SK-N-SH (cell line): ENCODE data around the gene HSFX3.

Experiments
- CTCF ChIP-seq: fragments of 200-600 bp; sonication (generic); IDR thresholded peaks from 2 replicates; pipeline ENCODE4 v1.6.1; 2017; ENCODE audit warnings: antibody characterized with exemption, mild to moderate bottlenecking, moderate library complexity
- FOXJ3 ChIP-seq: sonication (generic); formaldehyde crosslinking; IDR thresholded peaks from 2 replicates; pipeline ENCODE4 v1.5.1; 2020; ENCODE audit warnings: mild to moderate bottlenecking, missing genetic modification reagents
- MXI1 ChIP-seq: IDR thresholded peaks from 2 replicates; pipeline ENCODE4 v1.6.1; 2012; ENCODE audit warnings: mild to moderate bottlenecking, low read depth, low read length, improper control_type of control experiment
- RAD21 ChIP-seq: IDR thresholded peaks from 2 replicates; pipeline ENCODE4 v1.6.1; 2012; ENCODE audit warnings: mild to moderate bottlenecking, low read length
- SMC3 ChIP-seq: IDR thresholded peaks from 2 replicates; pipeline ENCODE4 v1.6.1; 2012; ENCODE audit warnings: low read depth, low read length, improper control_type of control experiment
- USF1 ChIP-seq: IDR thresholded peaks from 2 replicates; pipeline ENCODE4 v1.4.0; 2012; ENCODE audit warnings: low read depth, borderline replicate concordance

- TF ChIP-seq CTCF: peak; percentile 61
- TF ChIP-seq FOXJ3 (CRISPR knock-in tag): no peak
- TF ChIP-seq SMC3: peak; percentile 20; the same call in 1 of the 2 replicates
- peak; percentile 60 for TF ChIP-seq RAD21
- no peak for TF ChIP-seq MXI1
- no peak for TF ChIP-seq USF1
Observed at GRCh38 chrX:149527705-149528104, 22.0 kb downstream of the HSFX3 start.
